Loucy (cell line): ENCODE results near the gene CDS2.

Experiments used
- CTCF ChIP-seq: fragments of 200-600 bp; sonication (generic); conservative IDR thresholded peaks from 2 replicates; pipeline ENCODE4 v1.5.1; 2014; ENCODE audit warnings: mild to moderate bottlenecking, antibody characterized with exemption, low read length
- EZH2phosphoT487 ChIP-seq: fragments of 200-600 bp; IDR thresholded peaks from 2 replicates; pipeline ENCODE4 v1.6.1; 2018; ENCODE audit warnings: antibody characterized with exemption, mild to moderate bottlenecking, moderate library complexity, borderline replicate concordance

DNA sequence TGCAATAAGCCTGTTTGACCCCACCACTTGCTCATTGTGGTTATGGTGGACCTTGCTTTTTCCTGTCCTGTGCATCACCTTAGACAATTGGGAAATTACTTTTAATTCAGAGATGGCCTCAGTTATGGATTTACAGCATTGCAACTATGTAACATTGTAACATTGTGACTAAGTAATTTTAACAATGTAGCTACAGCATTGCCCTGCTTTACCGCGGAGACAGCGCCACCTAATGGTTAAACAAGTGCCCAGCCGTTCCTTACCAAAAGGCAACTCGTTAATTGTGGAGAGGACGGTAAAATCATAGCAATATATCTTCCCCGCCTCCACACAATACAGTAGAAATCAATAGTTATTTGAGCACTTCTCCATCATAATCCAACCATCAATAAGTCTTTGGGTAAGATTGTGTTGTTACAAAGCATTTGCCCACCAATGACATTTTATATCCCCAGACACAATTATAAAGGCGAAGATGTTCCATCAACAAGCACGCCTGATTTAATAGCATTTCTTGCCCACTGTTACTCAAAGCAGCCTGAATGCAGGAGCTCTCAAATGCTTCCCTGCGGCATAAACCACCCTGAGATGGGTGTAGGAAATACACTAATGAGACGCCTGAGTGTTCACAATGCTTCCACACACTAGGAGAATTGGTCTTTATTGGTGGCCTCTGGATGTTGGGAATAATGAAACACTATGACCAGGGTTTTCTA, 96.3 kb downstream of the CDS2 start:
- TF ChIP-seq CTCF (peak; percentile 98), EZH2phosphoT487 (no peak)
